Measurements from ENCODE around the gene TEX11.

- peak in 1 of 2 experiments; percentile 14; a peak in 2 of 4 replicates for TF ChIP-seq CTCF (conservative IDR thresholded peaks at IDR 0.05; ENCODE audit: low read depth in 2 of 2)
- no peak for TF ChIP-seq EZH2 (IDR thresholded peaks at IDR 0.05; ENCODE audit: low read depth, unreplicated experiment)
Measured at GRCh38 chrX:70554081-70554480, 354.4 kb downstream of the TEX11 start.
